ENCODE results near the gene XRCC1. TPM values are rescaled to one million over a fixed set of nuclear protein-coding genes. Genes with fewer than 3 reads are reported as not detected.

The XRCC1 gene
- total and polyA plus RNA-seq, 9 of the 15 experiments (the other 6 are each of a cell fraction or from before 2014, with no cell fraction given) = 1.5 to 36.9 (median 24.9) TPM

GRCh38 chr19:43503501-43504425 lies 71.6 kb downstream of the XRCC1 start (continued):
- TF ChIP-seq MAZ (CRISPR knock-in tag; conservative IDR thresholded peaks at IDR 0.05 in 1 of 2, IDR thresholded peaks at IDR 0.05 in 1 of 2) (peak in 1 of 2 experiments; percentile 80; a peak in 2 of 4 replicates), HMBOX1 (IDR thresholded peaks at IDR 0.05) (peak; percentile 73), KLF16 (IDR thresholded peaks at IDR 0.05) (no peak), SMARCE1 (IDR thresholded peaks at IDR 0.05) (peak; percentile 75), ZNF277 (CRISPR knock-in tag; IDR thresholded peaks at IDR 0.05; ENCODE audit: borderline replicate concordance) (no peak), RHOXF2B (CRISPR knock-in tag; conservative IDR thresholded peaks at IDR 0.05) (no peak), NRF1 (conservative IDR thresholded peaks at IDR 0.05 in 1 of 2, IDR thresholded peaks at IDR 0.05 in 1 of 2) (peak; percentile 34 to 47; a peak in 3 of 4 replicates), CLOCK (CRISPR knock-in tag; IDR thresholded peaks at IDR 0.05; ENCODE audit: borderline replicate concordance) (no peak), DEAF1 (CRISPR knock-in tag; IDR thresholded peaks at IDR 0.05) (no peak), REST (IDR thresholded peaks at IDR 0.05; ENCODE audit: borderline replicate concordance) (peak; percentile 30; the same call in 1 of the 2 replicates), REST (CRISPR knock-in tag; IDR thresholded peaks at IDR 0.05; ENCODE audit: low read depth) (no peak)
